ENCODE results near the gene LDLRAD2.
"Not testable (repeated sequence)": the region's sequence is repeated elsewhere in the genome, so short reads cannot be mapped to it uniquely, and the experiment has no call there.

The LDLRAD2 gene

DNA sequence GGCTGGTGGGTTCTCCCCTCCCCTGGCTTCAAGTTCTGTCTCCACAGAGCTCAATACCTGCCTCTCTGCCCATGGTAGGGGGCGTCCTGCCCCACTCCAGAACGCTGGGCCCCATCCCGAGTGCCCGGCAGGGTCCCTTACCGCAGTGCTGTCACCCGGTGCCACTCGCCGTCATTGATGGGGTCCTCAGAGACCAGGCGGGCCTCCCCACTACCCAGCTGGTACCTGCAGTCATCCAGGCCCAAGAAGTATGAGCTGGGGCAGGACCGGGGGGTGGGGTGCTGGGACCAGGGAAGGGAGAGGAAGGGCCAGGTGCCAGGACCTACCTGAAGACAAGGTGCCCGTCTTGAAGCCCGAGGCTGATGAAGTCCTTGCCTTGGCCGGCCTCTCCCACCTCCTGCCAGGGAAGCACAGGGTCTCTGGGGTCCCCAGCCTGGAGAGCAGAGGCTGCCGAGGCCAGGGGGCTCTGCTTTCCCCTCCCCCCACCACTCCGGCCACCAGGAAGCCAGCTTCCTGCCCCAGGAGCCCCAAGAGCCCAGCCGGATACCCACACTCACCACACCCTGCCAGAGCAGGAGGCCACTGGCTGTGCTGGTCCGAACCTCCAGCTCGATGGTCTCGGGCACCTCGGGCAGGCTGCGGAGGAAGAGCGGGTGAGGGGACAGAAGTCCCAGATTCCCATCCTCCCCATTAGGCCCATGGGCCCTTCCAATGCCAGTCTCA, 12.1 kb downstream of the LDLRAD2 start:
- DNase-seq (ENCODE audit: low read depth) = no peak

DNA sequence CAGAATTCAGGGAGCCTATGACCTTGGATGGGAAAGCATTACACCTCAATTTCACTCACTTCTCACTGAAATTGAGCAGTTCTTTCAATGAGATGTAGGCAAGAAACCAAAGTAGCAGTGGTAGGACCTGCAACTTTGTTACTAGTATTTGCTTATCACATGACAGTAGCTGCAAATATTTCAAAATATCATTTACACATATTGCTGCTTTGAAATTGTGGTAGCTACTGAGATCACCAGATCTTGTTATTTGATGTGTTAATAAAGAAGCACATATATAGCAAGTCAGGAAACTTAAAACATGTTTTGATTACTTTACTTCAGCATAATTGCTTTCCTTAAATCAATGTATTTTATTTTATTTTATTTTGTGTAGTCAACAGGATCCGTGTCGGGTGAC, 12.9 kb downstream of the LDLRAD2 start:
- no peak for DNase-seq (ENCODE audit: low read depth)

GRCh38 chr1:21825393-21825792, 13.3 kb downstream of the LDLRAD2 start:
- no peak for DNase-seq (ENCODE audit: low read depth)

DNA sequence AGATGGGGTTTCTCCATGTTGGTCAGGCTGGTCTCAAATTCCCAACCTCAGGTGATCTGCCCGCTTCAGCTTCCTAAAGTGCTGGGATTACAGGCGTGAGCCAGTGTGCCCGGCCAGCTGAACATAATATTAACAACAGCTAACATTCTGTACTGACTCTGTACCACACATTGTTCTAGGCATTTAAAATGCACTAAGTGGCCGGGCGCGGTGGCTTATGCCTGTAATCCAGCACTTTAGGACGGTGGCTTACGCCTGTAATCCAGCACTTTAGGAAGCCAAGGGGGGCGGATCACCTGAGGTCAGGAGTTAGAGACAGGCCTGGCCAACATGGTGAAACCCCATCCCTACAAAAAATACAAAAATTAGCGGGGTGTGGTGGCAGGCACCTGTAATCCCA, 14.6 kb downstream of the LDLRAD2 start:
- not testable (repeated sequence) for DNase-seq (ENCODE audit: low read depth)

GRCh38 chr1:21827141-21827679, 15.1 kb downstream of the LDLRAD2 start:
- no peak for DNase-seq (ENCODE audit: low read depth)

DNA sequence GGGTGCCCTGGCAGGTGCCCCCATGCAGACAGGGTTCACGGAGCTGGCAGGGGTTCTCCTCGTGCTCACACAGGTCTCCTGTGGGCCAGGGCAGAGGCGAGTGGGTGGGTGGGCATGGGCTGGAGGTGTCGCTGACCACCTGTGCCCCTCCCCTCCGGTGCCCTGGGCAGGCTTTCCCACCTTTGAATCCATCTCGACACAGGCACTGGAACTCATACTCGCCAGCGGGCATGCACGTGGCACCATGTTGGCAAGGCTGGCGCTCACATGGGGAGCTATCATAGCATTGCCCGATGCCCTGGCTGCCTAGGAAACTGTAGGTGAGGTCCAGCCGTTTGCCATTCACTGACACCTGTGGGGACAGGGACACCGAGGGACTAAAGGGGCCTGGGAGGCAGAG, 16.0 kb downstream of the LDLRAD2 start:
- no peak for DNase-seq (ENCODE audit: low read depth)

GRCh38 chr1:21828506-21829210, 16.6 kb downstream of the LDLRAD2 start:
- no peak for DNase-seq (ENCODE audit: low read depth)

DNA sequence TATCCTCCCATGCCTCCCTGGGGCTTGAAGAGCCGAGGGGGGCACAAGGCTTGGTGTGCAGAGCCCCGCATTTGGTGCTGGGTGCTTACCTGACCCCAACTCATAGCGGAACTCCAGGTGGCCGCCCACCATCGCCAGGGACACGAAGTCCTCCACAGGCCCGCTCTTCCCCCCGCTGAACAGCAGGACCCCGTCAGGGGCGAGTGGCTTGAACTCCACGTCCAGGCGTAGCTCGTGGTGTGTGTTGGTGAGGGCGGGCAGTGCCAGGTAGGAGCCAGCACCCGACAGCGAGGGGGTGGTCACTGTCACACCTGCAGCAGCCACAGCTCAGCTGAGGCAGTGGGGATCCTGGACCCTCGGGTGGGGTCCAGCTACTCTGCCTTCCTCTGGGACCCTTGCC, 17.2 kb downstream of the LDLRAD2 start:
- DNase-seq (ENCODE audit: low read depth) = no peak

- DNase-seq (ENCODE audit: low read depth) = no peak
Observed at GRCh38 chr1:21830792-21831453, 18.9 kb downstream of the LDLRAD2 start.

DNA sequence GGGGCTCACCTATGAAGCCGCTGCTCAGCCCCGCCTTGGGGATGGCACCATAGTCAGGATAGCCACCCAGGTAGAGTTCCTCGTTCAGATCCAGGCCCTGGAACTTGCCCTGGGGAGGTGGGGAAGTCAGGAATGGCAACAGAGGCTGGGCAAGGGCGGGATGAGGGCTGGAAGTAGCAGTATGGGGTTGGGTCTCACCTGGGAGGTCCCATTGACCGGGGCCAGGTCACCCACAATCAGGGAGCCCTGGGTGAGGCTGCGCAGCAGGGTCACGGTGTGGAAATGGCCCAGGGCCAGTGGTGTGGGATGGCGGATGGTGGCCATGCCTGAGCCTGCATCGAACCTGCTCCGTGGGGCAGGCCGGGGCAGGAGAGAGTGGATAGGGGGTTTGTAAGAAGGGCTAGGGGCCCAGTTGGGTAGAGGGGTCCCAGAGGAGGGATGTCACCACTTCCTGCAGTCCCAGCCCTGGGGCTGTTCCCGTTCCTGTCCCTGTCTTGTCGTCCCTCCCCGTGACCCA, 19.4 kb downstream of the LDLRAD2 start:
- DNase-seq (ENCODE audit: low read depth) = no peak

DNA sequence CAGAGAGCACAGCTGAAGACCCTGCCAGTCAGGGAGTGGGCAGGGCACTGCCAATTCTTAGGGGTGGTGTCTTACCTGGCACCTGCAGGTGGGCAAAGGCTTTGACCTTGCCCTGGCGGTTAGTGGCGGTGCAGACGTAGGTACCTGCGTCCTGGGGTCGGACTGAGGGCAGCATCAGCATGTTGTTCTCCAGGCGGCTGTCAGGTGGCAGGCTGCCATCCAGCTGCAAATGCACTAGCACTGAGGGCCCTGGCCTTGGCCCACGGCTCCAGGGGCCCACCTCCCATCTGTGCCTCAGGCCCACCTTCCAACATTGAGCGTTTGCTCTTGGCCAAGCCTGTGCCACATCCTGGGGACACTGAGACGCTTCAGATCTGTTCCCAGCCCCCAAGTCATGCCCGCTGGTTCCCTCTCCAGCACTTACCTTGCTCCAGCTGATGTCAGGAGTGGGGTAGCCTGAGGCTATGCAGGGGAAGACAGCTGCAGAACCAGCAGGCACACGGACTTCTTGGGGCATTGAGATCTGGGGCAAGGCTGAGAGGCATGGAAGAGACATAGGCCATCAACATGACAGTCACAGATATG, 21.4 kb downstream of the LDLRAD2 start:
- DNase-seq (ENCODE audit: low read depth) = no peak

DNA sequence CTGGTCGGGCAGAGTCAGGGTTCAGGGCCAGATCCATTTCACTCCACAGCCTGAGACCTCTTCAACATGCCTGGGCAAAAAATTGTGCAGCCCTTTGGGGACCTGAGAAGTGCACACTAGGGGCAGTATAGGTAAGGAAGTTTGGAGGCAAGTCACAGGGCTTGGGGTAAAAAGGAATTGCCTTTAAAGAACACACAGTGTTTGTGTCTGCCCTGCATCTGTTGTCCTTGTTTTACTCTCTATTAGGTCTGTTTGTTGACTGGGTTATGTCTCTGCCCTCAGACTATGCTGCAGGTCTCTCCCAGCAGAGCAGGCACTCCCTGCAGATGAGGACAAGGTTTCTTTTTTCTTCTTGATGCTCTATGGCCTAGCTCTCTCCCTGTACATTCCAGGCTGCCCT, 22.0 kb downstream of the LDLRAD2 start:
- no peak for DNase-seq (ENCODE audit: low read depth)

DNA sequence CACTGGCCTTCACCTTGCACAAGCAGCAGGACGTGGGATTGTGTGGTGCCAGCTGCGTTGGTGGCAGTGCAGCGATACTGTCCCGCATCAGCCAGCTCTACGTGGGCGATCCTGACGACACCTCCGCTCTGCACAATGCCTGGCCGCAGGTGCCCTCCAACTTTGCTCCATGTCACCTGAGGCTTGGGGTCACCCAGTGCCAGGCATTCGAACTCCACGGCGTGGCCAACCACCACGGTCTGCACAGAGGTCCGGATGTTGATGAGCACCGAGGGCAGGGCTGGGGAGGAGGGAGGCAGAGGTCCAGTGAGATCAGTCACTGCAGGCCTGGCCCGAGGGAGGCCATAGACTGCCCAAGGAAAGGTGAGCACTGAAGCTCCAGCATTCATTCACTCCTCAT, 22.6 kb downstream of the LDLRAD2 start:
- no peak for DNase-seq (ENCODE audit: low read depth)

DNA sequence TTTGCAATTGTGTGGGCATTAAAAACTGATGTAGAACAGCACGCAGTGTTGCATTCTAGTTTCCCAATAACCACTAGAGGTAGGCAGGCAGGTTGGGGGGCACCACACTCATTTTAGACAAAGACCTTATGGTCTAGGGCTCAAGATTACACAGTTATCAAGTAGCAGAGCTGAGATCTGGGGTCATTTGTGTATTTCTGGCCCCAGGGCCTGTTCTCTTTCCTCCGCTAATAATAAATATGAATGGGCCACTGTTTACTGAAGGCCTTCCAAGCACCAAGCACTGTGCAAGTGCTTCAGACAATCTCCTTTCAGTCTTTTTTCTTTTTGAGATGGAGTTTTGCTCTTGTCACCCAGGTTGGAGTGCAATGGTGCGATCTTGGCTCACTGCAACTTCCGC, 23.9 kb downstream of the LDLRAD2 start:
- DNase-seq (ENCODE audit: low read depth) = no peak

- no peak for DNase-seq (ENCODE audit: low read depth)
Observed at GRCh38 chr1:21836729-21837128, 24.7 kb downstream of the LDLRAD2 start.

- no peak for DNase-seq (ENCODE audit: low read depth)
Observed at GRCh38 chr1:21837476-21837875, 25.4 kb downstream of the LDLRAD2 start.

DNA sequence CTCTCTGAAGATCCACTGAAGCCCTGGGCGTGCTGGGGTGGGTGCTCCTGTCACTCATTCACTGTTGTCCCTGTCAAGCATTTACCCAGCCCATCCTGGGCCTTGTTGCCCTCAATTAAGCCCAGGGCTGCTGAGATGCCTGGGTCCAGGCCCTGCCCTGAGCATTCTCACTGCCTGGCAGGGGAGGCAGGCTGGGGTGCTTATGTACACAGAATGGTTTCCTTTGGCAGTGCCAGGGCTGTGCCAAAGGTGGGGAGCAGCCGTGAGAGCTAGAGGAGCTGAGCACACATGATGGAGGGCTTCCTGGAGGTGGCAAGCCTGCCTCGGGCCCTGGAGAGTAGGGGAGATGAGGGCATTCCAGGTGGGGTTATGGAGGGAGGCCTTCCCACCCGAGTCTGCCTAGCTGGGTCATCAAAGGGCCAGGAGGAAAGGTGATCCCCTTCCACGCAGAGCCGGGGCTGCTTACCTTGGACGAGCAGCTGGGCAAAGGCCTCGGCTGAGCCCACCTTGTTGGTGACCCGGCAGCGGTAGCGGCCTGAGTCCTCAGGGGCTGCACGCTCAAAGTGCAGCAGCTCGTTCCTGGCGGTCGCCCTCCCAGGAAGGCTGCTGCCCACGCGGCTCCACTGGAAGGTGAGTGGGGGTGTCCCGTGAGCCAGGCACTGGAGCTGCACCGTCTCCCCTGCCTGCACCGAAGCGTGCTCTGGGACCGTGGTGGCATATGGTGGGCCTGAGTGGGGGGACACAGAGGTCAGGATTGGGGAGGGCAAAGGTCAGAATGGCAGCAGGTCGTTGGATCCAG, 26.5 kb downstream of the LDLRAD2 start:
- no peak for DNase-seq (ENCODE audit: low read depth)

DNA sequence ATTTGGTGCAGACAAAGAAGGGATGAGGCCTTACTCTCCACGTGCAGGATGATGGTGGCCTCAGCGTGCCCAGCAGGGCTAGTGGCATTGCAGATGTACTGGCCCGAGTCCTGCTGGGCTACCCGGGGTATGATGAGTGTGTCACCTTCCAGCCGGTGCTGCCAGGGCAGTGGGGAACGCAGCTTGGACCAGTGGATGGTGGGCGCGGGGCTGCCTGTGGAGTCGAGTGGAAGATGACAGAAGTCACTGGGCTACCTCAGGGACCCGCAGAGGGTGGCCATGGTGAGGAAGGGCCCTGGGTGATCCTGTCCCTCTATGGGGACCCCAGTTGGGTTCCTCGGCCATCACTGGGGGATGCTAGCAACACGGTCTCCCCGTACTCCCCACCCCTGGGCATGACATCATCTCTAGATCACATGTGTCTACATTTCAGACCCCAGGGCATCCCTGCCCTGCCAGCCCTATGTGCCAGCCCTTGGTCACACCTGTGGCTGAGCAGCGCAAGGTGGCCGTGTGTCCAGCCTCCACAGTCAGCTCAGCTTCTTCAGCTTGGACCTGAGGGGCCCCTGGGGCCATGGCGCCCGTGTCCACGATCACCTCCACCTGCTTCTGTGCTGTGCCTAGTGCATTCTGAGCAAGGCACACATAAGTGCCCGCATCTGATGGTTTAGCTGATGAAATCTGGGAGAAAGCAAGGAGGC, 27.4 kb downstream of the LDLRAD2 start:
- no peak for DNase-seq (ENCODE audit: low read depth)

- no peak for DNase-seq (ENCODE audit: low read depth)
Observed at GRCh38 chr1:21840981-21841380, 28.9 kb downstream of the LDLRAD2 start.

- no peak for DNase-seq (ENCODE audit: low read depth)
Observed at GRCh38 chr1:21841852-21842466, 29.9 kb downstream of the LDLRAD2 start.

All from stimulated activated CD8-positive, alpha-beta memory T cell treated with anti-CD3 and anti-CD28 coated beads, Interleukin-15, amount 100 ng/mL, for 1 hour (primary cell).